Activated naive CD4-positive, alpha-beta T cell treated with anti-CD3 and anti-CD28 coated beads, Interleukin-2, amount 10 ng/mL, durations not matched to agents 7 days and 5 days (primary cell): ENCODE measurements around the gene ADAM29.
"Not testable (repeated sequence)": the region's sequence is repeated elsewhere in the genome, so short reads cannot be mapped to it uniquely, and the experiment has no call there.

Source experiments
- CTCF ChIA-PET: fragments of 350-600 bp; sonication (Branson Sonifier 250); formaldehyde crosslinking; loops from one replicate; lab custom pipeline; 2021; ENCODE audit warnings: antibody characterized with exemption; lab: Charles Lee
- DNase-seq: peaks from one replicate; pipeline ENCODE4 v3.0.0-alpha.2; 2020
- H3K27ac Mint-ChIP-seq: one replicate; pipeline ENCODE4 v1.8.0; 2021; ENCODE audit warnings: mild to moderate bottlenecking, moderate library complexity, mixed read lengths
- H3K27me3 Mint-ChIP-seq: one replicate; pipeline ENCODE4 v1.8.0; 2021; ENCODE audit warnings: mild to moderate bottlenecking, mixed read lengths
- H3K36me3 Mint-ChIP-seq: one replicate; pipeline ENCODE4 v1.8.0; 2021; ENCODE audit warnings: mixed read lengths
- H3K4me1 Mint-ChIP-seq: one replicate; pipeline ENCODE4 v1.8.0; 2021; ENCODE audit warnings: mixed read lengths
- H3K4me3 Mint-ChIP-seq: one replicate; pipeline ENCODE4 v1.8.0; 2021; ENCODE audit warnings: mild to moderate bottlenecking, moderate library complexity, mixed read lengths
- H3K9me3 Mint-ChIP-seq: one replicate; pipeline ENCODE4 v1.8.0; 2021; ENCODE audit warnings: mixed read lengths

ADAM29 gene

DNA sequence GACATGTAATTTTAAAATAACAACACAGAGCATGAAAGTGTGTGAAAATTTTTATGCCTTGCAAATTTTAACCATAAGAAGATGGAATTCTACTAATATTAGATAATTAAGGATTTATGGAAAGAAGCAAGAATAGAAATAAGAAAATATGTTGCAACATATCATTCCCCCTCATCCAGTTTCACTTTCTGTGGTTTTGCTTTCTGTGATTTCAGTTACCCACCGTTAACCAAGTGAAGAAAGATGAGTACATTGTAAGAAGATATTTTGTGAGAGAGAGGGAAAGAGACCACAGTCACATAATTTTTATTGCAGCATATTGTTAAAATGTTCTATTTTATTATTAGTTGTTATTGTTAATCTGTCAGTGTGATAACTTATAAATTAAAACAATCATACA is 77.9 kb downstream of the ADAM29 start:
- H3K27me3 Mint-ChIP-seq, result no peaks in the 10 kb centered on the region
- DNase-seq, result no peak
- H3K36me3 Mint-ChIP-seq, result no peaks in the 10 kb centered on the region
- H3K9me3 Mint-ChIP-seq, result peaks cover 2% of the 10 kb centered on the region
- no peak overlapping the region for H3K27ac Mint-ChIP-seq
- no peak overlapping the region for H3K4me3 Mint-ChIP-seq
- CTCF ChIA-PET, result no interaction called here
- no peaks in the 10 kb centered on the region for H3K4me1 Mint-ChIP-seq

GRCh38 chr4:174999407-174999806 is 81.2 kb downstream of the ADAM29 start:
- H3K27ac Mint-ChIP-seq, result no peak overlapping the region
- no peaks in the 10 kb centered on the region for H3K4me1 Mint-ChIP-seq
- H3K9me3 Mint-ChIP-seq, result peaks cover 5% of the 10 kb centered on the region
- CTCF ChIA-PET, result no interaction called here
- H3K4me3 Mint-ChIP-seq, result no peak overlapping the region
- no peak for DNase-seq
- no peaks in the 10 kb centered on the region for H3K36me3 Mint-ChIP-seq
- no peaks in the 10 kb centered on the region for H3K27me3 Mint-ChIP-seq

DNA sequence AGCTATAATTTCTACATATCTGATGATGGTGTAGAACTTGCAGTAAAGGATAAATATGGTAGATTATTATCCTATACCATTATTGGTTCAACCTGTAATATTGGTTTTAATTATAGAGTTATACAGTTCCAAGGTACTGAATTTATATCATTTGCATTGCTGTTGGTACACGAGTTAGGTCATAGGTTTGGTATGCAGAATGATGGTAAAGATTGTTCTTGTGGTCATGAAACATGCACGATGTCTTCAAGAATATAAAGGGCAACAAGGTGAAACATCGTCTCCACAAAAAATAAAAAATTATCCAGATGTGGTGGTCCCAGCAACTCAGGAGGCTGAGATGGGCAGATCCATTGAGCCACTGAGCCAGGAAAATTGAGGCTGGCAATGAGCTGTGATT is 99.6 kb downstream of the ADAM29 start:
- Mint-ChIP-seq H3K27me3 (no peaks in the 10 kb centered on the region), H3K27ac (no peak overlapping the region), H3K9me3 (peaks cover 9% of the 10 kb centered on the region), H3K36me3 (no peaks in the 10 kb centered on the region), H3K4me3 (no peak overlapping the region), H3K4me1 (no peaks in the 10 kb centered on the region)
- DNase-seq, result no peak
- CTCF ChIA-PET, result no interaction called here

DNA sequence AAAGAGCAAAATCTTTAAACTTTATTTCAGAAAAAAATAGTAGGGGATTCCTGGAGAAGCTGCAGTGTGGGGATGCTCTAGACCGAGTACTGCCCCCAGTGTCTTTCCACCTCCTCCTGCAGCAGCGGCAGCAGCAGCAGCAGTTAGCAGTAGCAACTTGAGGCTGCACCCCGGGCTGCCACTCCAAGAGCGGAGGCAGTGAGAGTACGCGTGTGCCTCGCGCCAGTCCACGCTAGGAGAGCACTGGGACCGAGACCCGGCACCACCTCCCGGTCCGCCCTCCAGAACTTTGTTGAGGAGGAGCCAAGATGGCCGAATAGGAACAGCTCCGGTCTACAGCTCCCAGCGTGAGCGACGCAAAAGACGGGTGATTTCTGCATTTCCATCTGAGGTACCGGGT is 101.3 kb downstream of the ADAM29 start:
- CTCF ChIA-PET, H3K27me3 Mint-ChIP-seq, H3K27ac Mint-ChIP-seq, H3K36me3 Mint-ChIP-seq, H3K4me3 Mint-ChIP-seq, DNase-seq, H3K4me1 Mint-ChIP-seq: not testable (repeated sequence)
- peaks cover 10% of the 10 kb centered on the region for H3K9me3 Mint-ChIP-seq
